Measurements from ENCODE around the gene WFDC5.

WFDC5 gene

GRCh38 chr20:45085867-45086266 is 29.1 kb downstream of the WFDC5 start:
- H2AFZ ChIP-seq (ENCODE audit: low read depth, low read length, severe bottlenecking) = no peak overlapping the region
- H3K9ac ChIP-seq (ENCODE audit: low read length) = no peak overlapping the region
- H3K4me3 ChIP-seq (ENCODE audit: insufficient read depth, low read length, poor library complexity, severe bottlenecking) = no peak overlapping the region
- H3K27me3 ChIP-seq (ENCODE audit: low read length) = no peaks in the 10 kb centered on the region
- no peak overlapping the region for H3K4me2 ChIP-seq (ENCODE audit: low read depth, low read length, poor library complexity, severe bottlenecking)
- no peak overlapping the region for H3K27ac ChIP-seq (ENCODE audit: low read depth, low read length)
- TF ChIP-seq EZH2phosphoT487 (conservative IDR thresholded peaks at IDR 0.05; ENCODE audit: low read length) (no peak), CTCF (IDR thresholded peaks at IDR 0.05; ENCODE audit: insufficient read depth, low read length, poor library complexity, severe bottlenecking) (no peak)
- H4K20me1 ChIP-seq (ENCODE audit: low read depth, low read length) = no peaks in the 10 kb centered on the region
- no peaks in the 10 kb centered on the region for H3K9me3 ChIP-seq (ENCODE audit: insufficient read depth, low read length)
- H3K36me3 ChIP-seq (ENCODE audit: low read length) = peaks cover 20% of the 10 kb centered on the region
- H3F3A ChIP-seq (ENCODE audit: insufficient read depth) = no peaks in the 10 kb centered on the region
- H3K9me2 ChIP-seq (replicated peaks; ENCODE audit: insufficient read depth, low read length) = no peaks in the 10 kb centered on the region
- H3K79me2 ChIP-seq (ENCODE audit: insufficient read depth, low read length) = no peaks in the 10 kb centered on the region

- H3K4me2 ChIP-seq (ENCODE audit: low read depth, low read length, poor library complexity, severe bottlenecking) = no peak overlapping the region
- TF ChIP-seq CTCF (IDR thresholded peaks at IDR 0.05; ENCODE audit: insufficient read depth, low read length, poor library complexity, severe bottlenecking) = no peak
- no peak for TF ChIP-seq EZH2phosphoT487 (conservative IDR thresholded peaks at IDR 0.05; ENCODE audit: low read length)
- no peak overlapping the region for H2AFZ ChIP-seq (ENCODE audit: low read depth, low read length, severe bottlenecking)
- H3K36me3 ChIP-seq (ENCODE audit: low read length) = peaks cover 25% of the 10 kb centered on the region
- H3K9me3 ChIP-seq (ENCODE audit: insufficient read depth, low read length) = no peaks in the 10 kb centered on the region
- H3K9me2 ChIP-seq (replicated peaks; ENCODE audit: insufficient read depth, low read length) = no peaks in the 10 kb centered on the region
- no peaks in the 10 kb centered on the region for H3K27me3 ChIP-seq (ENCODE audit: low read length)
- no peaks in the 10 kb centered on the region for H4K20me1 ChIP-seq (ENCODE audit: low read depth, low read length)
- no peak overlapping the region for H3K4me3 ChIP-seq (ENCODE audit: insufficient read depth, low read length, poor library complexity, severe bottlenecking)
- no peak overlapping the region for H3K9ac ChIP-seq (ENCODE audit: low read length)
- H3F3A ChIP-seq (ENCODE audit: insufficient read depth) = no peaks in the 10 kb centered on the region
- no peak overlapping the region for H3K27ac ChIP-seq (ENCODE audit: low read depth, low read length)
- H3K79me2 ChIP-seq (ENCODE audit: insufficient read depth, low read length) = no peaks in the 10 kb centered on the region
These were observed 29.7 kb downstream of the WFDC5 start for GRCh38 chr20:45085289-45085688.

DNA sequence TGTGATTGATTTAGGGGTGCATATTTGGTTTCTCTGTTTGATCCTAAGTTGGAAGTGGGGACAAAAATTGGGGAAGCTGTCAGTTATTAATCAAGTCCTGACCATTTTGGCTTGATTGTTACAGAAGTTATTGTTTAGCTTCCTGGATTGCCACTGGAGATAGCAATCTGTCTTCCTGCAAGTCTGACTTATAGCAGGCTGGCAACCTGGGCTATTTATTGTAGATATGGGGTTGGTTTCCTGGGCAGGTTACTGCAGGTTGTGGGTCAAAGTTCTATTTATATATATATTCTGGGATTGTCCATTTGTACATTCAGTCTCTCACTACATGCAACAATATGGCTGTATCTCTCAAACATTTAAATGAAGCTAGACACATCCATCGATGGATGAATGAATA is 31.8 kb downstream of the WFDC5 start:
- Histone ChIP-seq H3F3A (ENCODE audit: insufficient read depth) (no peaks in the 10 kb centered on the region), H3K27me3 (ENCODE audit: low read length) (no peaks in the 10 kb centered on the region), H4K20me1 (ENCODE audit: low read depth, low read length) (no peaks in the 10 kb centered on the region), H3K36me3 (ENCODE audit: low read length) (peaks cover 44% of the 10 kb centered on the region), H2AFZ (ENCODE audit: low read depth, low read length, severe bottlenecking) (no peak overlapping the region), H3K4me2 (ENCODE audit: low read depth, low read length, poor library complexity, severe bottlenecking) (no peak overlapping the region), H3K9me2 (replicated peaks; ENCODE audit: insufficient read depth, low read length) (no peaks in the 10 kb centered on the region), H3K9ac (ENCODE audit: low read length) (no peak overlapping the region), H3K9me3 (ENCODE audit: insufficient read depth, low read length) (no peaks in the 10 kb centered on the region), H3K4me3 (ENCODE audit: insufficient read depth, low read length, poor library complexity, severe bottlenecking) (no peak overlapping the region), H3K79me2 (ENCODE audit: insufficient read depth, low read length) (no peaks in the 10 kb centered on the region), H3K27ac (ENCODE audit: low read depth, low read length) (no peak overlapping the region)
- TF ChIP-seq EZH2phosphoT487 (conservative IDR thresholded peaks at IDR 0.05; ENCODE audit: low read length) = no peak
- TF ChIP-seq CTCF (IDR thresholded peaks at IDR 0.05; ENCODE audit: insufficient read depth, low read length, poor library complexity, severe bottlenecking) = no peak

All from SU-DHL-6 (cell line).